Epithelial cell of esophagus (primary cell): ENCODE results near the gene SRPK2.

Experiments used
- DNase-seq: peaks from one replicate; pipeline ENCODE4 v3.0.0; 2010; ENCODE audit warnings: low read depth
- H3K4me3 ChIP-seq: 2 replicates; pipeline ENCODE4 v1.5.1; 2011; ENCODE audit warnings: mild to moderate bottlenecking, low read length, control low read depth
- CTCF ChIP-seq: IDR thresholded peaks from 2 replicates; pipeline ENCODE4 v1.5.1; 2011; ENCODE audit warnings: low read depth, mild to moderate bottlenecking, low read length, control low read depth, inconsistent platforms; ENCODE audit not compliant: insufficient read depth; ENCODE audit errors: missing control alignments

Gene SRPK2

GRCh38 chr7:105154084-105154483 lies 234.6 kb downstream of the SRPK2 start:
- no peak for TF ChIP-seq CTCF
- no peak overlapping the region for H3K4me3 ChIP-seq
- DNase-seq: no peak

DNA sequence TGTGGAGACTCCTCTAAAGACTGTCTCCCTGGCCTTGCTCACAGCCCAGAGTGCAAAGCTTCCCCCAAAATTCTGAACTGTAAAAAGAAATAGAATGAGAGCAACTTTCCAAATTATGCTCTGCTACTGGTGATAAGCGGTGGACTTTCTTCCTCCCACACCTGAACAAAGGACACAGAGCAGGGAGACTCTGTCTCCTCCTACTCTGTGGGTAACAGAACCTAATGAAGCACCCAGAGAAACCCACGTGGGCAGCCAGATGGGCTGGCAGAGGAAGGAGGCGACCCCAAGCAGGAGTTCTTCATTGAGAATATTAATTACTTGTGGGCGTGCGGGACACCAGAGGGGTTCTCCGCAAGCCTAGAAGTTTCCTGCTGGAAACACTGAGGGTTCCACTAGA lies 235.2 kb downstream of the SRPK2 start:
- TF ChIP-seq CTCF: no peak
- no peak overlapping the region for H3K4me3 ChIP-seq
- no peak for DNase-seq

DNA sequence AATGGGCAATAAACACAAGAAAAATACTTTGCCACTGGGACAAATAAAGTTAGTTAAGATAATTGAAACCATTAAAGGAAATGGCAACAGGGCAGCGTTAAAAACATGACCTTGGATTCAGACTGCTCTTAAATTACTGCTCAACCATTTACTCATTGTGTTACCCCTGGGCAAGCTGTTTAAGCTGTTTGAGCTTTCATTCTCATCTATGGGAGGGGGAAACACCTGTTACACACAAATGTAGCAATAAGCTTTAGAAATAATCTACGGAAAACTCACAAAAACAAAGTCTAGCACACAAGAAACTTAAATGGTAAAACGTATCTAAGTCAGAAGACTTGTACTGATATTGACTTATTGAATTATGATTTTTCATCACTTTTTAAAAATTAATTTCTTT lies 237.6 kb downstream of the SRPK2 start:
- no peak for TF ChIP-seq CTCF

DNA sequence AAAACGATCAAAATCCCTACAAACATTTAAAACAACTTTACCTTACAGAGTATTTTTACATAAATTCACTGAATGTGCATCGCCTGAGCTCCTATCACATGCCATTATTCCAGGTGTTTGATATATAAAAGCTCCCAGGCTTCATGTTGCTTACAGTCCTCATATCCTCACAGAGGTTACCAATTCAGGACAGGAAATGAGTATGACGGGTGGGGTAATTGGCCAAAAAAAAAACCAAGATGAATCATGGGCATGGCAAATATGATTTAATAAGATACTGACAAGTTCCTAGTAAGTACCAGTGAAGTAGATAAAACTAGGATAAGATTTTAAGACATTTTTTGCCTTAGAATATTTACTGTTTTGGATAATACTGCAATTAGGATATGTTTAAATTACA lies 238.9 kb downstream of the SRPK2 start:
- peak; percentile 83 for DNase-seq
- no peak overlapping the region for H3K4me3 ChIP-seq
- no peak for TF ChIP-seq CTCF

More for the DNA sequence above, 237.6 kb downstream of the SRPK2 start:
- H3K4me3 ChIP-seq: no peak overlapping the region
- DNase-seq: no peak

DNA sequence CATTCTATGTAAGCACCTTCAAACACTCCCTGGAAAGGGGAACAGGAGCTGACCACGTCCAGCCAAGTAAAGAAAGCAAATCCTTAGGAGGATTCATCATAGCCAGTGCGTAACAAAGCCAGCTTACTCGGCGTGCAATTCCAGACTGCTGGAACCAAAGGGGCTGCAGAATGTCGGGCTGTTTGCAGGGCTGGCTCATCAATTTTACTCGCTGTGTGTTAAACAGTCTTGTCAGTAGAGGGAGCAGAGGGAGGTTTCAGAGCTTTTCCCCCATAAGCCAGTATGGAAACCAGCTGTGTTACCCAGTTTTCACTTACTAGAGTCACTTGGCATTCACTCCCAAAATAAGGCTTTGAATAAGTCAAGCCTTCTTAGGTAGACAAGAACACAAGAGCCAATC lies 247.7 kb downstream of the SRPK2 start:
- peak; percentile 40 for DNase-seq

DNA sequence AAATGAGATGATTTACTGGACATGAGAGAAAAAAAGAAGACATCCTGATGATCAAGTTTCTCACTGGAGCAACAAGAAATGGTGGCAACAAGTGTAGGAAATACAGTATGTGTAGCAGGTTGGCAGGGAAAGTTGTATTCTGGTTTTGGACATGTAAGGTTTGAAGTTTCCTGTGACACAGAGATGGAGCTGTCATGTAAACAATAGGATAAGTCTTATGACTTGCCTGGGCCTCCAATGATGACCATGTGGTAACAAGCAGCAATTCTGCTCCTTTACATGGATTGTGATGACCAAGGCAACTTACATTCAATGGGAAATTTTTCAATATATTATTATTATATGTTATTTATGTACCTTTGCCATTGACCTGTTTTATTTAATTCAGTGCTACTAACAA lies 249.3 kb downstream of the SRPK2 start:
- no peak overlapping the region for H3K4me3 ChIP-seq
- TF ChIP-seq CTCF: no peak
- no peak for DNase-seq

More for the DNA sequence above, 247.7 kb downstream of the SRPK2 start:
- TF ChIP-seq CTCF: peak; percentile 41
- no peak overlapping the region for H3K4me3 ChIP-seq

- TF ChIP-seq CTCF: no peak
- DNase-seq: no peak
- H3K4me3 ChIP-seq: no peak overlapping the region
Measured at GRCh38 chr7:105137898-105138297, 250.8 kb downstream of the SRPK2 start.
